Measurements from ENCODE around the gene NETO1.

Gene NETO1

GRCh38 chr18:72811047-72811446 is 56.7 kb downstream of the NETO1 start:
- in situ Hi-C loops (cut with MboI; ENCODE audit: low pct_unique_long_range_greater_than_20kb, low sequenced_read_pairs, unreplicated experiment) = no loop called here
- no peak for TF ChIP-seq CTCF (IDR thresholded peaks at IDR 0.05; ENCODE audit: extremely low read depth, insufficient read depth, missing control alignments)
- no peak for DNase-seq (ENCODE audit: low spot score)

- TF ChIP-seq CTCF (IDR thresholded peaks at IDR 0.05; ENCODE audit: extremely low read depth, insufficient read depth, missing control alignments) = no peak
- in situ Hi-C loops (cut with MboI; ENCODE audit: low pct_unique_long_range_greater_than_20kb, low sequenced_read_pairs, unreplicated experiment) = no loop called here
- DNase-seq (ENCODE audit: low spot score) = no peak
Measured at GRCh38 chr18:72808680-72809079, 59.1 kb downstream of the NETO1 start.

GRCh38 chr18:72799106-72799505 is 68.7 kb downstream of the NETO1 start:
- in situ Hi-C loops (cut with MboI; ENCODE audit: low pct_unique_long_range_greater_than_20kb, low sequenced_read_pairs, unreplicated experiment) = no loop called here
- TF ChIP-seq CTCF (IDR thresholded peaks at IDR 0.05; ENCODE audit: extremely low read depth, insufficient read depth, missing control alignments) = no peak
- DNase-seq (ENCODE audit: low spot score) = no peak

GRCh38 chr18:72783530-72783929 is 84.3 kb downstream of the NETO1 start:
- in situ Hi-C loops (cut with MboI; ENCODE audit: low pct_unique_long_range_greater_than_20kb, low sequenced_read_pairs, unreplicated experiment) = no loop called here
- DNase-seq (ENCODE audit: low spot score) = no peak
- TF ChIP-seq CTCF (IDR thresholded peaks at IDR 0.05; ENCODE audit: extremely low read depth, insufficient read depth, missing control alignments) = no peak

- TF ChIP-seq CTCF (IDR thresholded peaks at IDR 0.05; ENCODE audit: extremely low read depth, insufficient read depth, missing control alignments) = no peak
- no peak for DNase-seq (ENCODE audit: low spot score)
- in situ Hi-C loops (cut with MboI; ENCODE audit: low pct_unique_long_range_greater_than_20kb, low sequenced_read_pairs, unreplicated experiment) = loop anchor here (25.0 kb wide), 1 partner anchor 1062 kb away; no protein-coding TSS in a partner anchor
Measured at GRCh38 chr18:72774914-72775313, 92.9 kb downstream of the NETO1 start.

- in situ Hi-C loops (cut with MboI; ENCODE audit: low pct_unique_long_range_greater_than_20kb, low sequenced_read_pairs, unreplicated experiment) = loop anchor here (25.0 kb wide), 1 partner anchor 1064 kb away; no protein-coding TSS in a partner anchor
- DNase-seq (ENCODE audit: low spot score) = no peak
- no peak for TF ChIP-seq CTCF (IDR thresholded peaks at IDR 0.05; ENCODE audit: extremely low read depth, insufficient read depth, missing control alignments)
Measured at GRCh38 chr18:72772916-72773315, 94.9 kb downstream of the NETO1 start.

Data from GM13977 (cell line).